ENCODE data around the gene CWC27.
A peak's percentile ranks its signal among the peaks of the same experiment; 100 is the strongest.

Gene CWC27

DNA sequence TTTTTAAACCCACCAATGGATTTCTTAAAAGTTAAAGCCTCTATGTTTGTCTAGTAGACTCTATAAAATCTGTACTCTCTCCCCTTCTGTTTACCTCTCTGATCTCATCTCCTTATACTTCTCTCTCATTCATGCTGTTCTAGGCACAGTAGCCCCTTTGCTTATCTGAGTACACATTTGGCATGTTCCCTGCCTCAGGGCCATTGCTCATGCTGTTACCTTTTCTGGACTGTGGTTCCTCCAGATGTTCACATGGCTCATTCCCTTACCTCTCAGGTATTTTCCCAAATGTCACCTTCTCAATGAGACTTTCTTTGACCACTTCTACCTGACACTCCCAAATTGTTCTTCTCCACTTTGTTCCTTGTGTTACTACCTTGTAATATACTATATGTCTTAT, 176.1 kb downstream of the CWC27 start:
- DNase-seq (ENCODE audit: low read depth): no peak
- TF ChIP-seq, protein P1, sequence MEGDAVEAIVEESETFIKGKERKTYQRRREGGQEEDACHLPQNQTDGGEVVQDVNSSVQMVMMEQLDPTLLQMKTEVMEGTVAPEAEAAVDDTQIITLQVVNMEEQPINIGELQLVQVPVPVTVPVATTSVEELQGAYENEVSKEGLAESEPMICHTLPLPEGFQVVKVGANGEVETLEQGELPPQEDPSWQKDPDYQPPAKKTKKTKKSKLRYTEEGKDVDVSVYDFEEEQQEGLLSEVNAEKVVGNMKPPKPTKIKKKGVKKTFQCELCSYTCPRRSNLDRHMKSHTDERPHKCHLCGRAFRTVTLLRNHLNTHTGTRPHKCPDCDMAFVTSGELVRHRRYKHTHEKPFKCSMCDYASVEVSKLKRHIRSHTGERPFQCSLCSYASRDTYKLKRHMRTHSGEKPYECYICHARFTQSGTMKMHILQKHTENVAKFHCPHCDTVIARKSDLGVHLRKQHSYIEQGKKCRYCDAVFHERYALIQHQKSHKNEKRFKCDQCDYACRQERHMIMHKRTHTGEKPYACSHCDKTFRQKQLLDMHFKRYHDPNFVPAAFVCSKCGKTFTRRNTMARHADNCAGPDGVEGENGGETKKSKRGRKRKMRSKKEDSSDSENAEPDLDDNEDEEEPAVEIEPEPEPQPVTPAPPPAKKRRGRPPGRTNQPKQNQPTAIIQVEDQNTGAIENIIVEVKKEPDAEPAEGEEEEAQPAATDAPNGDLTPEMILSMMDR (IDR thresholded peaks at IDR 0.05; ENCODE audit: control insufficient read depth, extremely low read depth, insufficient read depth): no peak
- no peak overlapping the region for H3K4me3 ChIP-seq (ENCODE audit: low read depth, low read length)

DNA sequence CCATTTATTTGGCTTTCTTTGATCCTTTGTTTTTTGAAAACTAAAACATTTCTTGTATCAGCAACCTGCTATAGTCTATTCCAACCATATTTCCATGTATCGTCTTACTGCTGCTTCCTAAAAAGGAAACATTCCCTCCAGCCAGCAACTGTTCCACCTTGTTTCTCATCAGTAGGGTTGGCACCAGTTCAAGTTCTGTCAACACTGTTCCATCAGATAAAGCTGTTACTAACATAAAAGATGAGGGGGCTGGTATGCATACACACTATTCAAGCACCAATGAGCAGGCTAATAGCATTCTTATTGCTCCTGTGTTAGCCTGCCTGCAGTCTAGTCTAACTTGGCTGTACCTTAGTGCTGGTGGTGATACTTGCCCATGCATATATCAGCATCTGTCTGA, 178.3 kb downstream of the CWC27 start:
- H3K4me3 ChIP-seq (ENCODE audit: low read depth, low read length): no peak overlapping the region
- TF ChIP-seq, protein P1 (IDR thresholded peaks at IDR 0.05; ENCODE audit: control insufficient read depth, extremely low read depth, insufficient read depth): no peak
- DNase-seq (ENCODE audit: low read depth): peak; percentile 77

DNA sequence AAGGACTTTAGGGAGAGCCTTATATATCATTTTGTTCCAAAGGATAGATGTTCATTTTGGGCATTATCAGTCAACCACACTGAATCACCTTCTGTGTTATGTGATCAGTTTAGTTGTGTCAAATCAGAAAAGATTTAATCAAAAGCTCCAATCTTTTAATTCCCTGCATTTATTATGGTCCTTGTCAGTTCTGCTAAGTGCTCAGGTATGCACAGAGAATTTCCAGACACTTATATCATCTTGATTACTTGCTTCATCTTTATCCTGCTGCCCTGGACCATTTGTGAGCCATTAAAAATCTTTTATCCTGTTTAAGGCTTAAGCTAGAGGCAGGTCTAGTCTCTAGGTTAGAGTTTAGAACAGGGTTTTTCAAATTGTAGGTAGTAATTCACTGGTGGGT, 179.1 kb downstream of the CWC27 start:
- TF ChIP-seq, protein P1 (IDR thresholded peaks at IDR 0.05; ENCODE audit: control insufficient read depth, extremely low read depth, insufficient read depth): no peak
- DNase-seq (ENCODE audit: low read depth): no peak
- H3K4me3 ChIP-seq (ENCODE audit: low read depth, low read length): no peak overlapping the region

DNA sequence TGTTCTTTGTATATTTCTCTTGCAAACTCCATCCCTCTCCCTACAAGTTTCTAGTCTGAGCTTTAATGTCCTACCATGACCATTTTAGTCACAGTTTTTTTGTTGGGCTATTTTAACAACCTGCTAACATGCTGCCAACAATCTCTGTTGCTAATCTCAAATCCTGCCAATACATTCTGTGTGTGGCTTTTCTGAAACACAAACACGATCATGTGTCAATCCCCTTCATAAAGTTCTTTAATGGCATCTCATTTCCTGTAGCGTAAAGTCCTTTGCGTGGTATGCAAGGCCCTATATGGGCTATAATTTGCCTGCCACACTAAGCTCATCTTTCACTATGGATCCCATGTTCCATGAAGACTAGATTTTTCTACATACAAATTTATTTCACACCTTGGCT, 180.6 kb downstream of the CWC27 start:
- DNase-seq (ENCODE audit: low read depth): no peak
- TF ChIP-seq, protein P1 (IDR thresholded peaks at IDR 0.05; ENCODE audit: control insufficient read depth, extremely low read depth, insufficient read depth): no peak
- no peak overlapping the region for H3K4me3 ChIP-seq (ENCODE audit: low read depth, low read length)

DNA sequence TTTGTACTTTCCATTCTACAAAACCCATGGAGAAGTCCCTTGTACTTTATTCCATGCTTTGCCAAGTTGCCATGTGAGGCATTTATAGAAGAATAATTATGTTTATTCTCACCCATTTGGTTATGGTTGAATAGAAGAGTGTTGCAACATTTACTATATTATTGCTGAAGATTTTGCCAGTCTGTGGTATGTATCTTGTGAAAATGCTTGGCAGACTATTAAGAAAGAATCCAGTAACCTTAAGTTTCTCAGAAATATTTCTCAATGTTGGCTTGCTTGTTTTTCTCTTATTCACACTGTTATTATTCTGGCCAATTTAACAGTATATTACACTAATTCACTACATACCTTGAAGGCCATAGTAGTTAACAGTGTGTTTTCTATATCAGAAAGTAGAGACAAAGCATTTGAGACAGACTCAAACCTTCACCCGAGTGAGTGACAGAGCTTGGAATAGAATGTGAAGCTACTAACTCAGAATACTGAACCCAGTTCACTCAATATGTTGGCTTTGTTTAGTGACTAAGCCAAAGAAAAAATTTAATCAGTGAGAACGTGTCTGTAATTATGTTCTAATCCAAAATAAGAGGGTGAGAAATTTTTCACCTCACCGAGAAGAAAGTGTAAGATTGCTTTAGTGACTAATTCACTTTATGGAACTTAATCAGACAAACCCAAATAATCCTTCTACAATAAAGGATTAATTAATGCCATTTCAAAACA, 184.4 kb downstream of the CWC27 start:
- no peak for DNase-seq (ENCODE audit: low read depth)
- TF ChIP-seq, protein P1 (IDR thresholded peaks at IDR 0.05; ENCODE audit: control insufficient read depth, extremely low read depth, insufficient read depth): no peak
- no peak overlapping the region for H3K4me3 ChIP-seq (ENCODE audit: low read depth, low read length)

DNA sequence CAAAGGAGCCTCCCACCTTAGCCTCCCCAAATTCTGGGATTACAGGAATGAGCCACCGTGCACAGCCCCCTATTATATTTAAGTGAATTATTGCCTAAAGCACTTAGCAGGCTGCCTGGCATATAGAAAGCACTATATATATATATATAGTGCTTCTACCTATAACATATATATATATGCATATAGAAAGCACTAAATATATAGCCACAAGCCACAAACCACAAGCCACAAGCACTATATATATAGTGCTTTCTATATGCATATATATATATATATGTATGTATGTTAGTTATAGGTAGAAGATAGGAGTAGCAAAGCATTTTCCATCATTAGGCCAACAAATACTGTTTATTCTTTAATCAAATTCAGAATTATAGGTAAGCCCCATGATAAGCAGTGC, 185.8 kb downstream of the CWC27 start:
- TF ChIP-seq, protein P1 (IDR thresholded peaks at IDR 0.05; ENCODE audit: control insufficient read depth, extremely low read depth, insufficient read depth): no peak
- no peak overlapping the region for H3K4me3 ChIP-seq (ENCODE audit: low read depth, low read length)

More for the DNA sequence above, 185.8 kb downstream of the CWC27 start:
- no peak for DNase-seq (ENCODE audit: low read depth)

All from LNCaP clone FGC (cell line).